HG02642 (cell line): Measurements from ENCODE around the gene SMIM45.
"Not testable (repeated sequence)": the region's sequence is repeated elsewhere in the genome, so short reads cannot be mapped to it uniquely, and the experiment has no call there.

ENCODE experiments used
- ATAC-seq: cut with Tn5 transposase; IDR thresholded peaks from one replicate; pipeline ENCODE4 v1.9.1; 2021; ENCODE audit warnings: mild to moderate bottlenecking; ENCODE audit not compliant: unreplicated experiment, poor library complexity

SMIM45 gene

GRCh38 chr22:41933411-41934177 lies 18.4 kb upstream of the SMIM45 start:
- no peak for ATAC-seq

- ATAC-seq: no peak
These were observed 17.5 kb upstream of the SMIM45 start for GRCh38 chr22:41934284-41935014.

DNA sequence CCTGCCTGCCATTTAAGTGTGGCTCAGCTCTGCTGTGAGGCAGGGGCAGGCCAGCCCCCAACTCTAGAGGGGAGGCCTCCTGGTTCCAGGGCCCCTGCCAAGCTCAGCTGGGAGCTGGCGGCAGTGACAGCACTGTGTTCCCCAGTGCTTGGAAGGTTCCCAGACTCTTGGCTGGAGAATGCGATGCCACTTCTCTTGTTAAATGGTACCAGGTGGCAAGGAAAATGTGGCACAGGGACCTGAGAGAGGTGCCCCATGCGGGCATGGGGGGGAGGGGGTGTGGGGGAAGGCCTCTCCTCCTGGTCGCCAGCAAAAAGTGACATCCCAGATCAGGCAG lies 17.0 kb upstream of the SMIM45 start:
- no peak for ATAC-seq

DNA sequence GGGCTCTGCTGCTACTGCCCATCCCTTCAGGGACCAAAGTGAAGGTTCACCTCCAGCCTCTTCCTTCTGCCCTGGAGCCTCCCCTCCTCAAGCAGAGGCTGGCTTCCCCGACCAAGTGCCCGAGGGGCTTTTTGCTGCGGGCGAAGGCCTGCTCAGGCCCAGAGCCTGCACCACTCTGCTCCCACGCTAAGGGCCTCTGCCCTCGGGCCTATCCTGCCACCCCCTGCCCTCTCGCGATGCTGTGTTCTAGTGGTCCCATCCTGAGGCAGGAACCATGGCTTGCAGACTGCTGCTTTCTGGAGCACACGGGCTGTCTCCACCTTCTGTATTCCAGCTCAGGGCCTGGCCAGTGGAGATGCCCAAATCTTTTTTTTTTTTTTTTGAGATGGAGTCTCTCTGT lies 16.4 kb upstream of the SMIM45 start:
- ATAC-seq: no peak

- ATAC-seq: no peak
These were observed 15.1 kb upstream of the SMIM45 start for GRCh38 chr22:41936894-41937169.

GRCh38 chr22:41939981-41940831 lies 11.7 kb upstream of the SMIM45 start:
- peak; percentile 56 for ATAC-seq

- ATAC-seq: peak; percentile 37
These were observed 10.9 kb upstream of the SMIM45 start for GRCh38 chr22:41940832-41941765.

DNA sequence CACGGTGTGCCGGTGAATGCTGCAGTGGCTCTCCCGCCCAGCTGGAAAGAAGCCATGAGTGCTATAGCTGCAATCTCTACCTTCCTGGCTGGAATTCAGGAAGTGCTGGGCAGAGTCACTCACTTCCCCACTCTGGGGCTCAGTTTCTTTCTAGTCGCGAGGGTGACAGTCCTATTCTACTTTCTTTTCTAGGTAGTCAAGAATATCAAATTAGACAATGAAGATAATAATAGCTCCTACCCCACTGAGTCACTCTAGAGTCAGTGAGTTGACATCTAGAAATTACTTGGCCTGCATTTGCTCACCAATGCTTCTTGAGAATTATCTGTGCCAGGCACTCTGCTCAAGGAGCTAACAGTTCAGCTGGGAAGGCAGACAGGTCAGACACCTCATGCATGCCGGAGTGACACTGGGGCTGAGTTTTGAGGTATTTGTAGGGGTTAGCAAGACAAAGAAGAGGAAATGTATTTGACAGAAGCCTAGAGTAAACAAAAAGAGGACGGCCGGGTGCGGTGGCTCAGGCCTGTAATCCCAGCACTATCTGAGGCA lies 8.2 kb upstream of the SMIM45 start:
- ATAC-seq: no peak

DNA sequence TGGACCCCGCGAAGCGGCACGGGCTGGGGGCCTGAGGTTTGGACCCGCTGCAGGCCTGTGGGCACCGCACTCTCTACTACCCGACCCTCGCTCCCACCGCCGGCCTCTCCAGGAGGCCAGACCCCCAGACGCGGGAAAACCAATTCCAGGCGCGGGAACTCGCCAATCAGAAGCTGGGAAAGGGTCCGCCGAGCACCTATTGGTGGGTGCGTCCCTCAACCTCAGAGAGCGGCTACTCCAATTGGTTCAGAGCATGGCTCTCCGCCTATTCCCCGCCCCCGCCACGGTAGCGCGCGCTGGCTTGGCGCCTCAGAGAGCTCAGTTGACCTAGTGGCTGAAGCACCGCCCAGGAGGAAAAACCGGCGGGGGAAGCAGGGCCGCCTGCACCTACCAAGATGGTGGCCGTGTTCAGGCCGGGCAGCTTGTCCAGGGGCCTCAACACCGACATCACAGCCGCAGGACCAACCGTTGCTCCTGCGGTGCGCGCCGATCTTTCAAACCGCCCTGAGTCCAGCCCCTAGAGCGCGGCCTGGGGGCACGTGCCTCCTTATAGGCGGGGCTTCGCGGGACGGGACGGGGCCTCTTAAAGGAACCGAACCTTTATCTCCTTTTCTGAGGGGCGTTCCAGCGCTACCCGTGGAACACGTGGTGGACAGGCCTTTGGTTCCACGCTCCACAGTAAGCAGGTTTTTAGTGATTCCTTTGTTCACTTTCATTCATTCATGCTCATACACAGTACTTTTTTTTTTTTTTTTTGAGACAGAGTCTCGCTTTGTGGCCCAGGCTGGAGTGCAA lies 5.1 kb upstream of the SMIM45 start, which contains the start of gene CENPM:
Gene CENPM, minus strand, starts transcription at position 524 of the 795 bp plus-strand sequence. Its CDS starts 76 bp downstream, at position 448.
- ATAC-seq: peak; percentile 83

GRCh38 chr22:41947424-41948080 lies 4.4 kb upstream of the SMIM45 start:
- ATAC-seq: no peak

- no peak for ATAC-seq
These were observed 3.8 kb upstream of the SMIM45 start for GRCh38 chr22:41948142-41948541.

GRCh38 chr22:41948928-41949296 lies 3.0 kb upstream of the SMIM45 start:
- ATAC-seq: not testable (repeated sequence)

- ATAC-seq: no peak
These were observed 2.5 kb upstream of the SMIM45 start for GRCh38 chr22:41949297-41949965.

DNA sequence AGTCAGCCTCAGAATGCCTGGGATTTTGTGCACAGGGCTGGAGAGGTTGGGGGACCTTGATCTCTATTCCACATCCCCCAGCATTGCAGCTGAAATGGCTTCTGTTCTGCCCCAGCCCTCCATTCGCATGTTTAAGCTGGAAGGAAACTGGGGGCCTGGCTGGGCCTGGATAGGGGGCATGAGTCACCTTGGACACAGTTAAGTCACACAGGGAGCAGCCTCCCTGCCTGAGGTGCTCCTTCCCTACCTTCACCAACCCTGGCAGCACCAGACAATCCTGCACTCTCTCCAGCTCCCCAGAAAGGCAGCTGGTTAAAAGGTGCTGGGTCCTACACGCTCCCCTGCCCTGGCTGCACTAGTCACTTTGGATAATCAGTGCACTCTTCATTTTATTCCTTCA lies 763 bp downstream of the SMIM45 start:
- no peak for ATAC-seq

- ATAC-seq: peak; percentile 32
These were observed 6.1 kb downstream of the SMIM45 start for GRCh38 chr22:41957941-41958556.

DNA sequence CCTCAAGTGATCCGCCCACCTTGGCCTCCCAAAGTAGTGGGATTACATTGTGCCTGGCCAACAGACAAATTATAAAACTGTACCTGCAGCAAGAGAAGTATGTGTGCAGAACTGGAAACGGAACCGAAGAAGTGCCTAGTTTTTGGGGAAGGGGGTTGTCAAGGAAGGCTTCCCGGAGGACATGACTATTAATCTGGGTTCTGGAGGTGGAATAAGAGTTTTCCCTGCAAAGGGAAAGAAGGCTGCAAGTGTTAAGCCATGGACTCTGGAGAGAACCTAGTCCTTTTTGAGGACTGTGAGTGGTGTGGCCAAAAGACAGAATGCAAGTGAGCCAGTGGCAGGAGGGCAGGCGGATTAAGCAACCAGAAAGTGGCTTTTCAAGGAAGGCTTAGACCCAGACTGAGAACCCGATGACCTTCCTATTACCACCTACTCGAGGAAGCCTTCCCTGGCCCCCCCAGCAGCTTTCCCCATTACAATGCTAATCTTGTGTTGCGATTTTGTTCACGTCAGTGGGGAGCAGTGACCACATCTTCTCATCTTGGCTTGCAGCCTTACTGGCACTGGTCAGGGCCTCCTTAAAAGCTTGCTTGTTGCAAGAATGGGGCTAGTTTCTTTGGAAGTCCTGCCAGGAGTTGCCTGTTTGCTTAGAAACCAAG lies 11.6 kb downstream of the SMIM45 start:
- no peak for ATAC-seq

DNA sequence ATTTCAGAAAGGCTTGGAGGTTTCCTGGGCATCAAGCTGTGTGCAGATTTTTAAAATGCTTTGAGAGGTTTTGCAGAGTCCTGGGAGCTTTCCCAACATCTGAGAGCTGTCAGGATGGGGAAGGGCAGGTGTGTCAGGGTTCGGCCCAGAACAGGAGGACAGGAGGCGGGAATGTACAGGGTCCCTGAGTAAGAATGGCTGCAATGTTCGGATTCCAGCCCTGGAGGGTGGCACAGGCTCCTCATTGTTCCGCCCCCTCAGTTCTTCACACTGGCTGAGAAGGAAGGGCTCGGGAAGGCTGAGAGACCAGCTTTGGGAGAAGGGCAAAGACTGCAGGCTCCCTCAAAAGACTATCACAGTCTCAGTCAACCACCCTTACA lies 12.2 kb downstream of the SMIM45 start:
- no peak for ATAC-seq
